ENCODE results near the gene PTP4A1. TPM values are rescaled to one million over a fixed set of nuclear protein-coding genes. Genes with fewer than 3 reads are reported as not detected.

PTP4A1 gene
- total RNA-seq, 2 donors from 2014 or later, result 182 to 247 TPM

DNA sequence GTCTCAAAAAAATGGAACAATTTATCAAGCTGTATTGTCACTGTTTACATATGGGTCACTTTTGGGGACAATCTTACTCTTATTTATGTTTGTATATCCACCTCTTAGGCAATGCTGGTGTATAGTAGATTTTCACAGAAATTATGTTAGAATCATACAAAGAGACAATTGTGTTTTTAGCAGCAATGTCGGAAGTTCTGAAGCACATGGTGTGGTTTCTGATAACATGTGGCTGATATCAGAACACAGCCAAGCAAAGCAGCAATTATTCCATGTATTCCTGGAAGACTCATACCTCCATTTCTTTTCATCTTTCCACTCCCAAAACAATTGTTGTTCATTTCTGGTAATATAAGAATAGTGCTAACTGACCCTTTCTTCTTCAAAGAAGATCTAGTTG is 17.5 kb upstream of the PTP4A1 start:
- Histone ChIP-seq H3K4me3 (no peak overlapping the region), H3K36me3 (no peaks in the 10 kb centered on the region), H3K9ac (ENCODE audit: low read depth in 2 of 2, low read length in 2 of 2) (no peak overlapping the region), H3K4me1 (peaks cover 4% of the 10 kb centered on the region), H3K9me3 (no peaks in the 10 kb centered on the region), H3K27me3 (no peaks in the 10 kb centered on the region), H3K27ac (no peak overlapping the region)
- no peak for DNase-seq
- intact Hi-C loops (cut with DNase I), result no loop called here
- TF ChIP-seq, protein P1, sequence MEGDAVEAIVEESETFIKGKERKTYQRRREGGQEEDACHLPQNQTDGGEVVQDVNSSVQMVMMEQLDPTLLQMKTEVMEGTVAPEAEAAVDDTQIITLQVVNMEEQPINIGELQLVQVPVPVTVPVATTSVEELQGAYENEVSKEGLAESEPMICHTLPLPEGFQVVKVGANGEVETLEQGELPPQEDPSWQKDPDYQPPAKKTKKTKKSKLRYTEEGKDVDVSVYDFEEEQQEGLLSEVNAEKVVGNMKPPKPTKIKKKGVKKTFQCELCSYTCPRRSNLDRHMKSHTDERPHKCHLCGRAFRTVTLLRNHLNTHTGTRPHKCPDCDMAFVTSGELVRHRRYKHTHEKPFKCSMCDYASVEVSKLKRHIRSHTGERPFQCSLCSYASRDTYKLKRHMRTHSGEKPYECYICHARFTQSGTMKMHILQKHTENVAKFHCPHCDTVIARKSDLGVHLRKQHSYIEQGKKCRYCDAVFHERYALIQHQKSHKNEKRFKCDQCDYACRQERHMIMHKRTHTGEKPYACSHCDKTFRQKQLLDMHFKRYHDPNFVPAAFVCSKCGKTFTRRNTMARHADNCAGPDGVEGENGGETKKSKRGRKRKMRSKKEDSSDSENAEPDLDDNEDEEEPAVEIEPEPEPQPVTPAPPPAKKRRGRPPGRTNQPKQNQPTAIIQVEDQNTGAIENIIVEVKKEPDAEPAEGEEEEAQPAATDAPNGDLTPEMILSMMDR (IDR thresholded peaks at IDR 0.05), result no peak

DNA sequence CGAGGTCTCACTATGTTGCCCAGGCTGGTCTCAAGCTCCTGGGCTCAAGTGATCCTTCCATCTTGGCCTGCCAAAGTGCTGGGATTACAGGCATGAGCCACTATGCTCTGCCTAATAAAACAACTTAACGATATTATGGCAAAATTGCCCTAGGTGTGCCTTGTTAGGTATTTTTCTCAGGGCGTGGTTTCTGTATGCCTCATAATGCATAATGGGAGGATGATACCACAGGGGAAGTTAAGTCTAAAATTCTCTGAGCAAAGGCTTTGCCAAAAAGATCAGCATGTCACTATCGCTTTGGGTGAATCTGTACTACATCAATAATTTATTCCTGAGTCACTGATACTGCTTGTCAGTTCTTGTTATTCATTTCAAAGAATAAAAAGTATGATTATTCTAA is 15.9 kb upstream of the PTP4A1 start:
- no peak overlapping the region for H3K27ac ChIP-seq
- no peak overlapping the region for H3K9ac ChIP-seq (ENCODE audit: low read depth in 2 of 2, low read length in 2 of 2)
- no peak overlapping the region for H3K4me3 ChIP-seq

DNA sequence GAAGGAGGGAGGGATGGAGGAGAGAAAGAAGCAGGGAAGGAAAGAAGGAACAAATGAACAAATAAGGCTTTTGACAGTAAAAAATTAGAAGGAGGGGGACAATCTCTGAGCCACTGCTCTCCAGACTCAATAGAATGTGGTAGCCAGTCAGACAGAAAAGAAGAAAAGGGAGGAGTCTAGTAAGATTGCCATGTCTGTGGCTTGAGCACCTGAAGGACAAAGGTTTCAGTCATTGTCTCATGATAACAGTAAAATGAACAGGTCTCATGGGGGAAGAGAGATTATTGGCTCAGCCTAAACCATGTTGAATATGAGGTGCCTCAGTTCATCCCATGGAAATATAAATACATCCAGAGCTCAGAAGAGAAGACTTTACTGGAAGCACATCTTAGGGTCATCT is 14.0 kb upstream of the PTP4A1 start:
- Histone ChIP-seq H3K9ac (ENCODE audit: low read depth in 2 of 2, low read length in 2 of 2) (no peak overlapping the region), H3K9me3 (no peaks in the 10 kb centered on the region), H3K36me3 (no peaks in the 10 kb centered on the region), H3K27me3 (no peaks in the 10 kb centered on the region), H3K27ac (no peak overlapping the region), H3K4me1 (peaks cover 2% of the 10 kb centered on the region), H3K4me3 (no peak overlapping the region)
- intact Hi-C loops (cut with DNase I), result no loop called here
- TF ChIP-seq, protein P1 (IDR thresholded peaks at IDR 0.05), result no peak
- no peak for DNase-seq

More for the DNA sequence above, 15.9 kb upstream of the PTP4A1 start:
- intact Hi-C loops (cut with DNase I), result no loop called here
- no peaks in the 10 kb centered on the region for H3K27me3 ChIP-seq
- no peak for DNase-seq
- no peaks in the 10 kb centered on the region for H3K9me3 ChIP-seq
- H3K36me3 ChIP-seq, result no peaks in the 10 kb centered on the region
- TF ChIP-seq, protein P1 (IDR thresholded peaks at IDR 0.05), result no peak
- H3K4me1 ChIP-seq, result peaks cover 4% of the 10 kb centered on the region

DNA sequence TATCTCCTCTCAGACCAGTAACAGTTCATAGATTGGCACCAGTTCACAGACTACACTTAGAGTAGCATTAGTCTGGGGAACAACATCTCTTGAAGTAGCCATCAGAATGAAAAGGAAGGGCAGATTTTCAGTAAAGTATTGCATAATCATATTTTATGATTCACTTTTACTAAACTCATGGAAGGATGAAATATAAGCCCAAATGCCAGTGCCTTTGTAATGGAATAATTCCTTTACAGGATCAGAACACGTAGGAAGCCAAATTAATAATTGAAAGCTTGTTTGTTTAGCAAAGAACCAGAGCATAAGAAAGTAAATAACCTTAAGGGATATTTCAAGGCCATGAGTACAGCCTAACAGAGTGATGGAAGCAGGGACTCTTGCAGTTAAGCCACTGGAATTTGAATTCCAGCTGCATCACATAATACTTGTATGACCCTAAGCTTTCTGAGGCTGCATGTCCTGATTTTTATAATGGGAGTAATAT is 11.4 kb upstream of the PTP4A1 start:
- no peak overlapping the region for H3K4me3 ChIP-seq
- no peak overlapping the region for H3K27ac ChIP-seq
- H3K4me1 ChIP-seq, result no peaks in the 10 kb centered on the region
- H3K9me3 ChIP-seq, result no peaks in the 10 kb centered on the region
- TF ChIP-seq, protein P1 (IDR thresholded peaks at IDR 0.05), result no peak
- no peak overlapping the region for H3K9ac ChIP-seq (ENCODE audit: low read depth in 2 of 2, low read length in 2 of 2)
- intact Hi-C loops (cut with DNase I), result loop anchor here (10.0 kb wide), 1 partner anchor 56 kb away; no protein-coding TSS in a partner anchor
- no peak for DNase-seq
- no peaks in the 10 kb centered on the region for H3K27me3 ChIP-seq
- no peaks in the 10 kb centered on the region for H3K36me3 ChIP-seq

DNA sequence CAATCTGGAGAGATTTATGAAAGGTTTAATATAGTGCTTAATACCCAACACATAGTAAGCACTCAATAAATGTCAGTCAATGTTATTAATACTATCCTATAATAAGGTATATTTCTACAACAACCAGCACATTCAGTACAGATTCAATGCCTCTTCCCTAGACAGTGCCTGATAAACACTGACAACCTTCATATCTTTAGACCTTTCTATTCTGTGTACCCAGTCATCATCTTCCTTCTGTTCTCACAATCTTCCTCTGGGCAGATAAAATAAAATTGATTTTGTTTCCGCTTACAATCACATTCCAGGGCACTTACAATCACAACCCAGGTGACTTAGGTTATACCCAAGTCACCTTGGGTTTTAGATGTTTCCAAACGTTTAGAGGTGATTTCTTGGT is 11.0 kb upstream of the PTP4A1 start:
- H3K27ac ChIP-seq, result no peak overlapping the region
- no peak overlapping the region for H3K9ac ChIP-seq (ENCODE audit: low read depth in 2 of 2, low read length in 2 of 2)
- no peak for DNase-seq
- H3K4me1 ChIP-seq, result no peaks in the 10 kb centered on the region
- no peaks in the 10 kb centered on the region for H3K27me3 ChIP-seq
- TF ChIP-seq, protein P1 (IDR thresholded peaks at IDR 0.05), result no peak
- H3K9me3 ChIP-seq, result no peaks in the 10 kb centered on the region
- no peaks in the 10 kb centered on the region for H3K36me3 ChIP-seq
- intact Hi-C loops (cut with DNase I), result loop anchor here (10.0 kb wide), 1 partner anchor 56 kb away; no protein-coding TSS in a partner anchor
- no peak overlapping the region for H3K4me3 ChIP-seq
